Spleen (tissue), 11 donors: ENCODE results near the gene ZKSCAN1. TPM values are rescaled to one million over a fixed set of nuclear protein-coding genes. Genes with fewer than 3 reads are reported as not detected.

Source experiments
- DNase-seq: peaks from one replicate; pipeline ENCODE4 v3.0.0-alpha.2; 2020
- H3K27ac ChIP-seq, 8 donors: fragments of 200-600 bp; sonication (generic) in 7 of 8; 1 replicate in 4 of 8; 2 replicates in 4 of 8; pipeline versions ENCODE4 v1.5.0 to v1.8.0; 2016 to 2021; ENCODE audit warnings: inconsistent platforms in 4 of 8, mild to moderate bottlenecking in 4 of 8, moderate library complexity in 1 of 8
- H3K27me3 ChIP-seq, 7 donors: fragments of 200-600 bp; sonication (generic) in 6 of 7; replicated peaks in 1 of 7; 1 replicate in 4 of 7; 2 replicates in 3 of 7; pipeline versions ENCODE4 v1.5.0 to v1.8.0; 2016 to 2021; ENCODE audit warnings: inconsistent platforms in 3 of 7, mild to moderate bottlenecking in 1 of 7
- H3K36me3 ChIP-seq, 6 donors: fragments of 200-600 bp; sonication (generic) in 5 of 6; 1 replicate in 4 of 6; 2 replicates in 2 of 6; pipeline versions ENCODE4 v1.5.0 to v1.8.0; 2016 to 2021; ENCODE audit warnings: inconsistent platforms in 2 of 6
- H3K4me1 ChIP-seq, 6 donors: fragments of 200-600 bp; sonication (generic) in 5 of 6; 1 replicate in 3 of 6; 2 replicates in 3 of 6; pipeline versions ENCODE4 v1.5.0 to v1.8.0; 2016 to 2021; ENCODE audit warnings: inconsistent platforms in 3 of 6
- H3K4me3 ChIP-seq, 8 donors: fragments of 200-600 bp; sonication (generic) in 7 of 8; 1 replicate in 4 of 8; 2 replicates in 4 of 8; pipeline versions ENCODE4 v1.5.0 to v1.8.0; 2016 to 2021; ENCODE audit warnings: inconsistent platforms in 4 of 8, mild to moderate bottlenecking in 4 of 8, moderate library complexity in 2 of 8
- H3K9me3 ChIP-seq, 8 donors: fragments of 200-600 bp; sonication (generic) in 7 of 8; 1 replicate in 4 of 8; 2 replicates in 4 of 8; pipeline versions ENCODE4 v1.5.0 to v1.8.0; 2016 to 2021; ENCODE audit warnings: inconsistent platforms in 4 of 8
- CTCF ChIP-seq, 11 experiments: fragments of 200-600 bp in 7 of 11; fragments of 450-650 bp in 4 of 11; sonication (generic) in 4 of 11; IDR thresholded peaks in 8 of 11; conservative IDR thresholded peaks in 3 of 11; 1 replicate in 7 of 11; 2 replicates in 4 of 11; pipeline versions ENCODE4 v1.4.0 to v1.8.0; 2016 to 2021; ENCODE audit warnings: antibody characterized with exemption in 11 of 11, inconsistent platforms in 4 of 11, mild to moderate bottlenecking in 1 of 11
- POLR2A ChIP-seq, 3 donors: fragments of 450-650 bp; IDR thresholded peaks; one replicate each; pipeline ENCODE4 v1.5.1; 2017; ENCODE audit warnings: antibody characterized with exemption in 3 of 3, mild to moderate bottlenecking in 1 of 3
- POLR2AphosphoS5 ChIP-seq, 3 donors: sonication (generic); formaldehyde crosslinking; IDR thresholded peaks; one replicate each; pipeline ENCODE4 v1.5.1; 2017; ENCODE audit warnings: antibody characterized with exemption in 3 of 3
- WGBS, 5 donors: extraction: QIAGEN DNeasy Blood & Tissue Kit in 3 of 5; methylation state at CpG; one replicate each; pipeline versions ENCODE4 v1.1.5 to v1.1.7; 2013 to 2018; 5-methylcytosine and 5-hydroxymethylcytosine counted together
- intact Hi-C: fragments of 100-400 bp; cut with DNase I; formaldehyde crosslinking; loops from one replicate; pipeline ENCODE4 v1.15.0; 2023; ENCODE audit warnings: low total_unique reads
- polyA plus RNA-seq, 3 donors: library from polyadenylated mRNA; stranded (reverse); fragments of 200-250 nt; gene quantifications; one replicate each; pipeline ENCODE4 v1.2.1, GENCODE V29; 2013
- total RNA-seq, 7 donors: library from RNA; depleted of rRNA in 3 of 7; stranded (reverse); fragments of >200 nt in 3 of 7; fragmentation: NEBNext Ultra II Directional in 4 of 7; extraction: Animal tissue kit (Norgen Biotek cat#: 25700) in 4 of 7; gene quantifications; one replicate each; pipeline versions ENCODE4 v1.1.0 to v1.2.1, GENCODE V29; 2016 to 2021
- donor health status: healthy with polysubstance abuse.
- donor health status: DM: no; HTN: no; CAD: no; lungs with moderate emphysema.
- donor health status: DM: no; HTN: no; CAD: no.
- donor health status: Bipolar disorder and iron deficiency.
- donor health status: healthy.
- donor health status: DM: no; HTN: no; CAD: no.
- donor health status: DM: yes; HTN: yes; CAD: no.

The ZKSCAN1 gene
- total and polyA plus RNA-seq, 10 donors = 7.3 to 77.9 (median 32.7) TPM

- H3K9me3 ChIP-seq = no peaks in the 10 kb centered on the region
- H3K27me3 ChIP-seq = no peaks in the 10 kb centered on the region
- whole genome bisulfite sequencing, 5 donors = 40 to 55% (median 48%) methylated on average over 3 of the region's 3 CpGs
- H3K4me3 ChIP-seq = no peak overlapping the region
- no peaks in the 10 kb centered on the region for H3K36me3 ChIP-seq
- intact Hi-C loops = no loop called here
- DNase-seq = no peak
- H3K27ac ChIP-seq = peak overlapping the region in 1 of 8 donors; percentile 34
- TF ChIP-seq CTCF (IDR thresholded peaks at IDR 0.05 in 8 of 11, conservative IDR thresholded peaks at IDR 0.05 in 3 of 11) (no peak), POLR2A (IDR thresholded peaks at IDR 0.05) (no peak), POLR2AphosphoS5 (IDR thresholded peaks at IDR 0.05) (no peak)
- peaks cover 10 to 43% (median 26%) of the 10 kb centered on the region in 6 donors for H3K4me1 ChIP-seq
These were observed 2.1 kb upstream of the ZKSCAN1 start for GRCh38 chr7:100013328-100013676.

- peak overlapping the region; percentile 82 to 99 (median 92) for H3K4me3 ChIP-seq
- peak overlapping the region; percentile 94 to 99 (median 98) for H3K27ac ChIP-seq
- DNase-seq = no peak
- peaks cover 0 to 18% (median 2%) of the 10 kb centered on the region in 6 donors for H3K36me3 ChIP-seq
- TF ChIP-seq POLR2A (IDR thresholded peaks at IDR 0.05) = no peak
- no peak for TF ChIP-seq CTCF (IDR thresholded peaks at IDR 0.05 in 8 of 11, conservative IDR thresholded peaks at IDR 0.05 in 3 of 11)
- TF ChIP-seq POLR2AphosphoS5 (IDR thresholded peaks at IDR 0.05) = no peak
- 31 to 44% (median 35%) methylated on average over 11 of the region's 11 CpGs for WGBS, 5 donors
- intact Hi-C loops = no loop called here
- H3K4me1 ChIP-seq = peaks cover 10 to 74% (median 43%) of the 10 kb centered on the region in 6 donors
- no peaks in the 10 kb centered on the region for H3K9me3 ChIP-seq
- H3K27me3 ChIP-seq = no peaks in the 10 kb centered on the region
These were observed 962 bp downstream of the ZKSCAN1 start for GRCh38 chr7:100016215-100016901.

- WGBS, 5 donors = 79 to 90% (median 88%) methylated on average over 11 of the region's 11 CpGs
- H3K4me3 ChIP-seq = peak overlapping the region in 2 of 8 donors; percentile 89 to 95
- no peaks in the 10 kb centered on the region for H3K27me3 ChIP-seq
- peaks cover 0 to 26% (median 7%) of the 10 kb centered on the region in 6 donors for H3K36me3 ChIP-seq
- peak overlapping the region in 1 of 8 donors; percentile 99 for H3K27ac ChIP-seq
- TF ChIP-seq POLR2A (IDR thresholded peaks at IDR 0.05) = no peak
- no peak for TF ChIP-seq CTCF (IDR thresholded peaks at IDR 0.05 in 8 of 11, conservative IDR thresholded peaks at IDR 0.05 in 3 of 11)
- TF ChIP-seq POLR2AphosphoS5 (IDR thresholded peaks at IDR 0.05) = no peak
- intact Hi-C loops = no loop called here
- no peak for DNase-seq
- peaks cover 10 to 80% (median 46%) of the 10 kb centered on the region in 6 donors for H3K4me1 ChIP-seq
- H3K9me3 ChIP-seq = no peaks in the 10 kb centered on the region
These were observed 1.9 kb downstream of the ZKSCAN1 start for GRCh38 chr7:100017300-100017699.

- TF ChIP-seq POLR2A (IDR thresholded peaks at IDR 0.05) = no peak
- TF ChIP-seq POLR2AphosphoS5 (IDR thresholded peaks at IDR 0.05) = no peak
- no peak for TF ChIP-seq CTCF (IDR thresholded peaks at IDR 0.05 in 8 of 11, conservative IDR thresholded peaks at IDR 0.05 in 3 of 11)
- no peak overlapping the region for H3K27ac ChIP-seq
- no peak for DNase-seq
- no peak overlapping the region for H3K4me3 ChIP-seq
- 94 to 98% (median 94%) methylated on average over 5 of the region's 5 CpGs for WGBS, 5 donors
- peaks cover 10 to 81% (median 46%) of the 10 kb centered on the region in 6 donors for H3K4me1 ChIP-seq
- no peaks in the 10 kb centered on the region for H3K27me3 ChIP-seq
- intact Hi-C loops = no loop called here
- peaks cover 0 to 32% (median 12%) of the 10 kb centered on the region in 6 donors for H3K36me3 ChIP-seq
- H3K9me3 ChIP-seq = no peaks in the 10 kb centered on the region
These were observed 2.5 kb downstream of the ZKSCAN1 start for GRCh38 chr7:100017875-100018274.
